Naive B cell (primary cell): ENCODE results near the gene TGFBR1. TPM values are rescaled to one million over a fixed set of nuclear protein-coding genes. Genes with fewer than 3 reads are reported as not detected.

Experiments used
- ATAC-seq, 2 donors: fragments of 150-1000 bp; cut with Tn5 transposase; 2 replicates each; pipeline ENCODE4 v1.10.0; 2021; ENCODE audit warnings: low read depth in 2 of 2, mild to moderate bottlenecking in 2 of 2, moderate library complexity in 2 of 2
- DNase-seq: peaks from one replicate; pipeline ENCODE4 v3.0.0; 2022
- H3K27ac Mint-ChIP-seq, 6 donors: one replicate each; pipeline ENCODE4 v1.8.0; 2020 to 2022; ENCODE audit warnings: mild to moderate bottlenecking in 6 of 6, mixed read lengths in 6 of 6, moderate library complexity in 5 of 6, inconsistent platforms in 2 of 6
- H3K27me3 Mint-ChIP-seq, 3 donors: one replicate each; pipeline ENCODE4 v1.8.0; 2021 to 2022; ENCODE audit warnings: mixed read lengths in 3 of 3, mild to moderate bottlenecking in 1 of 3
- H3K36me3 Mint-ChIP-seq, 2 donors: one replicate each; pipeline ENCODE4 v1.8.0; 2020 to 2022; ENCODE audit warnings: mixed read lengths in 2 of 2, inconsistent platforms in 1 of 2, mild to moderate bottlenecking in 1 of 2
- H3K4me1 Mint-ChIP-seq, 3 donors: one replicate each; pipeline ENCODE4 v1.8.0; 2020 to 2022; ENCODE audit warnings: mixed read lengths in 3 of 3, inconsistent platforms in 1 of 3, mild to moderate bottlenecking in 1 of 3, moderate library complexity in 1 of 3
- H3K4me3 Mint-ChIP-seq, 8 donors: one replicate each; pipeline ENCODE4 v1.8.0; 2020 to 2022; ENCODE audit warnings: mild to moderate bottlenecking in 8 of 8, mixed read lengths in 8 of 8, moderate library complexity in 8 of 8, inconsistent platforms in 2 of 8
- H3K9me3 Mint-ChIP-seq, 7 donors: one replicate each; pipeline ENCODE4 v1.8.0; 2020 to 2022; ENCODE audit warnings: mixed read lengths in 7 of 7, mild to moderate bottlenecking in 5 of 7, inconsistent platforms in 2 of 7, moderate library complexity in 1 of 7
- polyA plus RNA-seq, 6 donors: library from polyadenylated mRNA; unstranded; fragments of 300-500 nt; fragmentation: Illumina TruSeq; gene quantifications; one replicate each; pipeline ENCODE4 v1.2.3, GENCODE V29; 2021; ENCODE audit warnings: low read depth in 6 of 6

TGFBR1 gene
- polyA plus RNA-seq, 6 donors from 2014 or later, result 6.6 to 14.6 (median 11.3) TPM

DNA sequence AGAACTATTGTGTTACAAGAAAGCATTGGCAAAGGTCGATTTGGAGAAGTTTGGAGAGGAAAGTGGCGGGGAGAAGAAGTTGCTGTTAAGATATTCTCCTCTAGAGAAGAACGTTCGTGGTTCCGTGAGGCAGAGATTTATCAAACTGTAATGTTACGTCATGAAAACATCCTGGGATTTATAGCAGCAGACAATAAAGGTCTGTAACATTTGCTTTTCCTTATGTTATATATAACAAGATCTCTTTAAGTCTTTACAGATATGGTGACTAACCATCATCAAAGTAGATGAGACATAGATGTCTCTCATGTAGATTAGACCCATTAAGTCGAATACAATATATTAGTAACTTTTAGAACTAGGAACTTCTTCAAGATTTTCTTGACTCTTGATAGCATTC is 33.0 kb downstream of the TGFBR1 start:
- Mint-ChIP-seq H3K27ac (peak overlapping the region in 2 of 6 donors; percentile 1 to 65), H3K9me3 (no peaks in the 10 kb centered on the region), H3K36me3 (peaks cover 17 to 21% of the 10 kb centered on the region in 2 donors), H3K4me3 (no peak overlapping the region), H3K27me3 (no peaks in the 10 kb centered on the region), H3K4me1 (peaks cover 34 to 48% (median 40%) of the 10 kb centered on the region in 3 donors)
- ATAC-seq (no peak), DNase-seq (no peak)

GRCh38 chr9:99138424-99139284 is 33.7 kb downstream of the TGFBR1 start:
- Mint-ChIP-seq H3K4me3 (peak overlapping the region in 1 of 8 donors; percentile 44), H3K27ac (peak overlapping the region in 1 of 6 donors; percentile 58), H3K27me3 (no peaks in the 10 kb centered on the region), H3K4me1 (peaks cover 34 to 48% (median 37%) of the 10 kb centered on the region in 3 donors), H3K9me3 (no peaks in the 10 kb centered on the region), H3K36me3 (peaks cover 17 to 20% of the 10 kb centered on the region in 2 donors)
- ATAC-seq, result no peak
- no peak for DNase-seq

GRCh38 chr9:99139868-99140267 is 35.0 kb downstream of the TGFBR1 start:
- DNase-seq (no peak), ATAC-seq (no peak)
- peaks cover 28 to 40% (median 29%) of the 10 kb centered on the region in 3 donors for H3K4me1 Mint-ChIP-seq
- no peaks in the 10 kb centered on the region for H3K9me3 Mint-ChIP-seq
- peak overlapping the region in 1 of 6 donors; percentile 2 for H3K27ac Mint-ChIP-seq
- peaks cover 17 to 25% of the 10 kb centered on the region in 2 donors for H3K36me3 Mint-ChIP-seq
- no peak overlapping the region for H3K4me3 Mint-ChIP-seq
- H3K27me3 Mint-ChIP-seq, result no peaks in the 10 kb centered on the region

DNA sequence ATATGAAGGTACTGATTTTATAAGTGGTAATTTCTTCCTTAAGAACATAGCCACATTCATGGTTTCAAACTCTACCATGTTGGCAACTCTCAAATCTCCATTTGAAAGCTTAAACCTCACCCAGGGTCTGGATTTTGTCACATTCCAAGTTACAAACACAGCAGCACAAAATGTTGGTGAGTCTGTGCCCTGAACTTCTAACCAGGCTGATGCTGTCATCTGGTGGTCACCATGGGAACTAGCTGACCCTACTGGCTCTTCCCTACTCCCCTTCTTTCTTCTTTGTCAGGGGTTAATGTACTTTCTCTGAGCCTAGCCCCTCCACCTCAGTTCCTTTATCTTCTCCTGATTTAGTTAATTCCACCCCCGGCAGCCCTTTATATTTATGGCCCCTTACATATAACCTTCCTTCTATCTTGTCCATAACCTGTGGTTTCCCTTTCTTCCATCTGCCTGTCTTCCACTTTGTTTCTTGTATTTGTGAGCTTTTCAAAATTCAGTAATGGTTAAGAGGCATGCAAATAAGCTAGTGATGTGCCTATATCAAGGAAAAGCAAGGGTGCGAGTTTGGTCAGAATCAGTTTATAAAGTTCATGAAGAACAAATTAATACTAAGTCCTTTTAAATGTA is 35.9 kb downstream of the TGFBR1 start:
- DNase-seq (peak; percentile 53), ATAC-seq (peak; percentile 67 to 82)
- peak overlapping the region in 1 of 8 donors; percentile 60 for H3K4me3 Mint-ChIP-seq
- H3K9me3 Mint-ChIP-seq, result no peaks in the 10 kb centered on the region
- H3K4me1 Mint-ChIP-seq, result peaks cover 20 to 31% (median 20%) of the 10 kb centered on the region in 3 donors
- peak overlapping the region in 5 of 6 donors; percentile 0 to 39 (median 12) for H3K27ac Mint-ChIP-seq
- H3K36me3 Mint-ChIP-seq, result peaks cover 27 to 34% of the 10 kb centered on the region in 2 donors
- H3K27me3 Mint-ChIP-seq, result no peaks in the 10 kb centered on the region

GRCh38 chr9:99141849-99142248 is 36.9 kb downstream of the TGFBR1 start:
- Mint-ChIP-seq H3K4me1 (peaks cover 9 to 21% (median 14%) of the 10 kb centered on the region in 3 donors), H3K4me3 (no peak overlapping the region), H3K27ac (peak overlapping the region in 1 of 6 donors; percentile 40), H3K27me3 (no peaks in the 10 kb centered on the region), H3K36me3 (peaks cover 37 to 44% of the 10 kb centered on the region in 2 donors), H3K9me3 (no peaks in the 10 kb centered on the region)
- DNase-seq (no peak), ATAC-seq (no peak)

- H3K27ac Mint-ChIP-seq, result peak overlapping the region in 1 of 6 donors; percentile 40
- peaks cover 5 to 19% (median 10%) of the 10 kb centered on the region in 3 donors for H3K4me1 Mint-ChIP-seq
- H3K27me3 Mint-ChIP-seq, result no peaks in the 10 kb centered on the region
- ATAC-seq (no peak), DNase-seq (no peak)
- no peak overlapping the region for H3K4me3 Mint-ChIP-seq
- H3K36me3 Mint-ChIP-seq, result peaks cover 41 to 44% of the 10 kb centered on the region in 2 donors
- H3K9me3 Mint-ChIP-seq, result no peaks in the 10 kb centered on the region
These were observed 37.4 kb downstream of the TGFBR1 start for GRCh38 chr9:99142275-99142674.

GRCh38 chr9:99143655-99144054 is 38.7 kb downstream of the TGFBR1 start:
- Mint-ChIP-seq H3K27ac (no peak overlapping the region), H3K27me3 (no peaks in the 10 kb centered on the region), H3K36me3 (peaks cover 45 to 52% of the 10 kb centered on the region in 2 donors), H3K4me1 (peaks cover 3 to 12% (median 5%) of the 10 kb centered on the region in 3 donors), H3K9me3 (no peaks in the 10 kb centered on the region), H3K4me3 (no peak overlapping the region)
- no peak for DNase-seq
- no peak for ATAC-seq

DNA sequence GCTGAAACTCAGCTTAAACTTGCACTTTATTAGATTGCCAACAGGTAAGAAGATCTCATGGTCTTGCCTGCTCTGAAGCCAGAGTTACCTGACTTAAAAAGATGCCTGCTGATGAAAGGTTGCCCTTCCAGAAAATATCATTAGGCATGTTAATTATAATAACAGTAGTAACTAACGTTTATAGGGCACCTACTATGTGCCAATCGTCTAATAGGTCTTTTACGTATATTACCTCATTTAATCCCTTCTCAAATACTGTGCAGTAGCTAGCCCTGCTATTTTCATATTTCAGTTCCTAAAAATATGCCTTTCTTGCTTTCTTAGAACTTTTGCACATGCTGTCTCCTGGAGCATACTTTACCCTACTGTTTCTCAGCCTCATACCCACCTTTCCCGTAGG is 40.1 kb downstream of the TGFBR1 start:
- no peak overlapping the region for H3K27ac Mint-ChIP-seq
- H3K27me3 Mint-ChIP-seq, result no peaks in the 10 kb centered on the region
- peaks cover 3 to 12% (median 5%) of the 10 kb centered on the region in 3 donors for H3K4me1 Mint-ChIP-seq
- H3K36me3 Mint-ChIP-seq, result peaks cover 45 to 52% of the 10 kb centered on the region in 2 donors
- ATAC-seq (no peak), DNase-seq (no peak)
- H3K9me3 Mint-ChIP-seq, result no peaks in the 10 kb centered on the region
- H3K4me3 Mint-ChIP-seq, result no peak overlapping the region

- DNase-seq (no peak), ATAC-seq (no peak)
- Mint-ChIP-seq H3K27ac (no peak overlapping the region), H3K27me3 (no peaks in the 10 kb centered on the region), H3K36me3 (peaks cover 37 to 57% of the 10 kb centered on the region in 2 donors), H3K9me3 (no peaks in the 10 kb centered on the region), H3K4me1 (peaks cover 0 to 5% (median 0%) of the 10 kb centered on the region in 3 donors), H3K4me3 (no peak overlapping the region)
These were observed 41.7 kb downstream of the TGFBR1 start for GRCh38 chr9:99146574-99146973.

GRCh38 chr9:99147177-99147576 is 42.3 kb downstream of the TGFBR1 start:
- Mint-ChIP-seq H3K9me3 (no peaks in the 10 kb centered on the region), H3K27me3 (no peaks in the 10 kb centered on the region), H3K4me1 (peaks cover 0 to under 1% (median 0%) of the 10 kb centered on the region in 3 donors), H3K4me3 (no peak overlapping the region), H3K36me3 (peaks cover 31 to 59% of the 10 kb centered on the region in 2 donors), H3K27ac (no peak overlapping the region)
- DNase-seq (no peak), ATAC-seq (no peak)

DNA sequence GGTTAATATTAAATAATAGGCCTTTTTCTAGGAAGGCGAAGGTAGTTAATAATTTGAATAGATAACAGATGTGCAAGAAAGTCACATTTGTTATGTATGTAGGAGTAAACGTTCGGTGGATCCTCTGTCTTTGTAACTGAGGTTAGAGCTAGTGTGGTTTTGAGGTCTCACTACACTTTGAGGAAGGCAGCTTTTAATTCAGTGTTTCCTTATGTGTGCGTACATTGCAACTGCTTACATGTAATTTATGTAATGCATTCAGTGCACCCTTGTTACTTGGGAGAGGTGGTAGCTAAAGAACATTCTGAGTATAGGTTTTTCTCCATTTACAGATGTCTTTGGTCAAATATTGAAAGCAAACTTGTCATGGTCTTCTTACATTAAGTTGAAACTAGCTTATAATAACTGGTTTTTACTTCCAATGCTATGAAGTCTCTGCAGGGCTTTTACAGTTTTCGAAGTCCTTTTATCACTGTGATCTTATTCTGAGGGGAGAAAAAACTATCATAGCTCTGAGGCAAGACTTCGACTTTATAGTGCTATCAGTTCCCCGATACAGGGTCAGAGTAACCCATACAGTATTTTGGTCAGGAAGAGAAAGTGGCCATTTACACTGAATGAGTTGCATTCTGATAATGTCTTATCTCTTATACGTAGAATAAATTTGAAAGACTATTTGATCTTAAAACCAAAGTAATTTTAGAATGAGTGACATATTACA is 45.7 kb downstream of the TGFBR1 start:
- DNase-seq, result no peak

DNA sequence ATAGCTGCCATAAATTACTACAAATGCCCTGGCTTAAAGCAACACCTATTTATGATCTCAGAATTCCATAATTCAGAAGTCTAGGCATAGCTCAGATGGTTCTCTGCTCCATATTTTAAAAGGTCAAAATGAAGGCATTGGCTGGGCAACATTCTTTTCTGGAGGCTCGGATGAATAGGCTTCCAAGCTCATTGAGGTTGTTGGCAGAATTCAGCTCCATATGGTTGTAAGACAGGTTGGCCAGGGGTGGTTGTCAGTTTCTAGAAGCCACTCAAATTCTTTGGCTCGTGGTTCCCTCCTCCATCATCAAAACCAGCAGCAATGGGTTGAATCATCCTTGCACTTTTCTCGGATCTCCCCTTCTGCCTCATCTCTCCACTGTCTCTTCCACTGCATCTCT is 49.4 kb downstream of the TGFBR1 start:
- peaks cover 0 to 20% of the 10 kb centered on the region in 2 donors for H3K36me3 Mint-ChIP-seq
- DNase-seq (no peak), ATAC-seq (no peak)
- H3K27ac Mint-ChIP-seq, result peak overlapping the region in 1 of 6 donors; percentile 65
- H3K4me3 Mint-ChIP-seq, result no peak overlapping the region
- H3K4me1 Mint-ChIP-seq, result no peaks in the 10 kb centered on the region
- H3K27me3 Mint-ChIP-seq, result peaks cover 0 to 1% (median 0%) of the 10 kb centered on the region in 3 donors
- H3K9me3 Mint-ChIP-seq, result peaks cover 0 to 2% (median 0%) of the 10 kb centered on the region in 7 donors

More for the DNA sequence above, 45.7 kb downstream of the TGFBR1 start:
- Mint-ChIP-seq H3K4me1 (no peaks in the 10 kb centered on the region), H3K9me3 (no peaks in the 10 kb centered on the region), H3K27ac (no peak overlapping the region), H3K4me3 (no peak overlapping the region), H3K27me3 (no peaks in the 10 kb centered on the region), H3K36me3 (peaks cover 21 to 47% of the 10 kb centered on the region in 2 donors)
- no peak for ATAC-seq

GRCh38 chr9:99155736-99156135 is 50.8 kb downstream of the TGFBR1 start:
- H3K4me1 Mint-ChIP-seq, result peaks cover 0 to 4% (median 0%) of the 10 kb centered on the region in 3 donors
- H3K9me3 Mint-ChIP-seq, result peaks cover 0 to 2% (median 0%) of the 10 kb centered on the region in 7 donors
- peaks cover 0 to 17% of the 10 kb centered on the region in 2 donors for H3K36me3 Mint-ChIP-seq
- peaks cover 0 to 13% (median 10%) of the 10 kb centered on the region in 3 donors for H3K27me3 Mint-ChIP-seq
- H3K4me3 Mint-ChIP-seq, result no peak overlapping the region
- no peak for DNase-seq
- no peak overlapping the region for H3K27ac Mint-ChIP-seq
- ATAC-seq, result no peak
